HL-60 (cell line): ENCODE data around the gene PNPLA6.
"Not testable (repeated sequence)": the region's sequence is repeated elsewhere in the genome, so short reads cannot be mapped to it uniquely, and the experiment has no call there.

Experiments
- DNase-seq, 2 experiments: peaks; one replicate each; pipeline ENCODE4 v3.0.0-alpha.2; 2010 to 2020; ENCODE audit warnings: low read depth in 1 of 2, low spot score in 1 of 2
- H3K27ac ChIP-seq: fragments of 250-450 bp; sonication (Bioruptor Pico); replicated peaks from 2 replicates; pipeline ENCODE4 v1.5.1; 2020; ENCODE audit warnings: mild to moderate bottlenecking, moderate library complexity
- H3K27me3 ChIP-seq: fragments of 250-450 bp; sonication (Bioruptor Pico); 2 replicates; pipeline ENCODE4 v1.5.1; 2021; ENCODE audit warnings: mild to moderate bottlenecking, moderate library complexity; ENCODE audit not compliant: insufficient read depth, poor library complexity, severe bottlenecking
- H3K4me3 ChIP-seq: replicated peaks from 2 replicates; pipeline ENCODE4 v1.5.1; 2011; ENCODE audit warnings: mild to moderate bottlenecking, control low read depth, low read length; ENCODE audit not compliant: insufficient read depth
- CTCF ChIP-seq: IDR thresholded peaks from one replicate; pipeline ENCODE4 v1.5.1; 2011; ENCODE audit warnings: low read length, control low read depth, inconsistent platforms; ENCODE audit not compliant: insufficient read depth
- GABPA ChIP-seq: IDR thresholded peaks from 2 replicates; pipeline ENCODE4 v1.6.1; 2012; ENCODE audit warnings: low read depth
- POLR2AphosphoS5 ChIP-seq: IDR thresholded peaks from 2 replicates; pipeline ENCODE4 v1.6.1; 2012; ENCODE audit warnings: low read depth
- REST ChIP-seq: IDR thresholded peaks from 2 replicates; pipeline ENCODE4 v1.6.1; 2012; ENCODE audit warnings: low read depth; ENCODE audit not compliant: insufficient replicate concordance
- SPI1 ChIP-seq: IDR thresholded peaks from 2 replicates; pipeline ENCODE4 v1.6.1; 2012; ENCODE audit warnings: low read depth, mild to moderate bottlenecking, borderline replicate concordance

PNPLA6 gene

GRCh38 chr19:7564866-7565265, 29.3 kb downstream of the PNPLA6 start:
- DNase-seq: no peak
- no peak overlapping the region for H3K4me3 ChIP-seq
- H3K27me3 ChIP-seq: no peaks in the 10 kb centered on the region
- H3K27ac ChIP-seq: no peak overlapping the region
- no peak for TF ChIP-seq SPI1
- TF ChIP-seq POLR2AphosphoS5: no peak

GRCh38 chr19:7565332-7565731, 29.8 kb downstream of the PNPLA6 start:
- no peak for DNase-seq
- Histone ChIP-seq H3K4me3 (no peak overlapping the region), H3K27ac (no peak overlapping the region), H3K27me3 (no peaks in the 10 kb centered on the region)
- TF ChIP-seq POLR2AphosphoS5 (no peak), SPI1 (no peak), CTCF (no peak), REST (no peak), GABPA (no peak)

- TF ChIP-seq GABPA (no peak), POLR2AphosphoS5 (no peak), SPI1 (no peak), REST (no peak), CTCF (no peak)
- DNase-seq: no peak
- Histone ChIP-seq H3K4me3 (no peak overlapping the region), H3K27ac (no peak overlapping the region), H3K27me3 (no peaks in the 10 kb centered on the region)
Measured at GRCh38 chr19:7570761-7571160, 35.2 kb downstream of the PNPLA6 start.

- DNase-seq: peak; percentile 23 to 30
- H3K27me3 ChIP-seq: no peaks in the 10 kb centered on the region
- no peak overlapping the region for H3K27ac ChIP-seq
- TF ChIP-seq REST (no peak), SPI1 (no peak), POLR2AphosphoS5 (no peak), GABPA (no peak), CTCF (no peak)
- H3K4me3 ChIP-seq: no peak overlapping the region
Measured at GRCh38 chr19:7575434-7576040, 40.0 kb downstream of the PNPLA6 start.

- H3K27ac ChIP-seq, H3K4me3 ChIP-seq, H3K27me3 ChIP-seq, DNase-seq: not testable (repeated sequence)
Measured at GRCh38 chr19:7577422-7577821, 41.9 kb downstream of the PNPLA6 start.
